GM12878 (cell line): ENCODE results near the gene CTAGE4. TPM values are rescaled to one million over a fixed set of nuclear protein-coding genes. Genes with fewer than 3 reads are reported as not detected.

Source experiments
- ATAC-seq: fragments of 200-7000 bp; cut with Tn5 transposase; 3 replicates; pipeline ENCODE4 v1.9.1; 2020; ENCODE audit warnings: mild to moderate bottlenecking, moderate library complexity
- BruUV-seq: library from RNA; stranded (reverse); fragments of 400-500 nt; replicated peaks from 2 replicates; lab custom pipeline; 2021; lab: Mats Ljungman, UMichigan
- CTCF ChIA-PET: fragments of 300-600 bp; sonication (Branson Sonifier 250); formaldehyde crosslinking; extraction: SDS; loops from one replicate; lab custom pipeline; 2021; ENCODE audit warnings: inconsistent platforms; lab: Yijun Ruan, JAX
- POLR2A ChIA-PET: fragments of 350-600 bp; formaldehyde crosslinking; extraction: SDS; loops from one replicate; lab custom pipeline; 2021; ENCODE audit warnings: inconsistent platforms; lab: Charles Lee
- RAD21 ChIA-PET: fragments of 300-600 bp; sonication (Branson Sonifier 250); formaldehyde crosslinking; loops from one replicate; lab custom pipeline; 2023; ENCODE audit warnings: antibody characterized with exemption; ENCODE audit not compliant: unreplicated experiment; lab: Charles Lee
- SMC1A ChIA-PET: fragments of 300-600 bp; sonication (Branson Sonifier 250); formaldehyde crosslinking; loops from one replicate; lab custom pipeline; 2023; ENCODE audit not compliant: unreplicated experiment, uncharacterized antibody; lab: Charles Lee
- DNase-seq: peaks from one replicate; pipeline ENCODE4 v3.0.0-alpha.2; 2011; ENCODE audit warnings: low read depth, low spot score
- FAIRE-seq: peaks from 3 replicates; lab custom pipeline; 2011; peaks lifted over from hg19 to GRCh38; lab: Jason Lieb, UNC
- H2AFZ ChIP-seq: 2 replicates; pipeline ENCODE4 v1.6.0; 2011; ENCODE audit warnings: low read depth, low read length, control low read depth; ENCODE audit not compliant: control insufficient read depth
- H3K27ac ChIP-seq: 2 replicates; pipeline ENCODE4 v1.5.1; 2011; ENCODE audit warnings: control low read depth; ENCODE audit not compliant: control insufficient read depth, insufficient read depth
- H3K27me3 ChIP-seq, 2 experiments: replicated peaks in 1 of 2; 2 replicates each; pipeline versions ENCODE4 v1.6.0 to v1.6.1; 2011; ENCODE audit warnings: low read length in 1 of 2; ENCODE audit not compliant: control insufficient read depth in 2 of 2, insufficient read depth in 2 of 2
- H3K36me3 ChIP-seq, 2 experiments: 2 replicates each; pipeline ENCODE4 v1.5.1; 2011; ENCODE audit warnings: low read length in 1 of 2; ENCODE audit not compliant: control insufficient read depth in 2 of 2, insufficient read depth in 2 of 2
- H3K4me1 ChIP-seq: 2 replicates; pipeline ENCODE4 v1.6.1; 2011; ENCODE audit warnings: mild to moderate bottlenecking, low read length, moderate library complexity, mixed read lengths; ENCODE audit not compliant: control insufficient read depth, insufficient read depth
- H3K4me2 ChIP-seq: 2 replicates; pipeline ENCODE4 v1.6.0; 2011; ENCODE audit warnings: control low read depth; ENCODE audit not compliant: control insufficient read depth, insufficient read depth
- H3K4me3 ChIP-seq: fragments of 200-600 bp; sonication (generic); 2 replicates; pipeline ENCODE4 v1.5.1; 2016
- H3K79me2 ChIP-seq: 2 replicates; pipeline ENCODE4 v1.6.0; 2011; ENCODE audit warnings: low read length; ENCODE audit not compliant: control insufficient read depth, insufficient read depth
- H3K9ac ChIP-seq: 2 replicates; pipeline ENCODE4 v1.8.0; 2011; ENCODE audit warnings: low read length, control low read depth, mixed read lengths; ENCODE audit not compliant: control insufficient read depth, insufficient read depth
- H3K9me3 ChIP-seq: replicated peaks from 3 replicates; pipeline ENCODE4 v1.5.1; 2011; ENCODE audit warnings: mild to moderate bottlenecking, low read length; ENCODE audit not compliant: control insufficient read depth, insufficient read depth
- H4K20me1 ChIP-seq: 2 replicates; pipeline ENCODE4 v1.6.0; 2011; ENCODE audit not compliant: control insufficient read depth, insufficient read depth
- BCL11A ChIP-seq: IDR thresholded peaks from 2 replicates; pipeline ENCODE4 v1.6.1; 2011; ENCODE audit warnings: low read depth, low read length
- BRCA1 ChIP-seq: IDR thresholded peaks from 2 replicates; pipeline ENCODE4 v1.6.1; 2011; ENCODE audit warnings: low read depth, low read length, improper control_type of control experiment
- CBX3 ChIP-seq: fragments of 200-600 bp; sonication (generic); IDR thresholded peaks from 2 replicates; pipeline ENCODE4 v1.6.1; 2016; ENCODE audit warnings: low read depth, borderline replicate concordance
- CREB1 ChIP-seq: IDR thresholded peaks from 2 replicates; pipeline ENCODE4 v1.6.1; 2012; ENCODE audit warnings: low read depth, mild to moderate bottlenecking, inconsistent platforms
- ESRRA ChIP-seq: IDR thresholded peaks from 2 replicates; pipeline ENCODE4 v1.6.1; 2012; ENCODE audit warnings: mild to moderate bottlenecking, low read length, improper control_type of control experiment
- ETV6 ChIP-seq, 2 experiments: fragments of 450-650 bp in 1 of 2; IDR thresholded peaks in 1 of 2; conservative IDR thresholded peaks in 1 of 2; 2 replicates each; pipeline ENCODE4 v1.6.1; 2014; ENCODE audit warnings: antibody characterized with exemption in 1 of 2, borderline replicate concordance in 1 of 2, low read depth in 1 of 2, mild to moderate bottlenecking in 1 of 2, moderate library complexity in 1 of 2
- IRF4 ChIP-seq: IDR thresholded peaks from 2 replicates; pipeline ENCODE4 v1.6.1; 2011; ENCODE audit warnings: low read depth, low read length
- MTA2 ChIP-seq: fragments of 450-650 bp; IDR thresholded peaks from 2 replicates; pipeline ENCODE4 v1.6.1; 2016; ENCODE audit warnings: low read depth, mild to moderate bottlenecking, moderate library complexity
- MTA3 ChIP-seq: IDR thresholded peaks from 2 replicates; pipeline ENCODE4 v1.6.1; 2012; ENCODE audit warnings: low read length, inconsistent platforms, borderline replicate concordance
- MYB ChIP-seq: fragments of 150-350 bp; IDR thresholded peaks from 2 replicates; pipeline ENCODE4 v1.6.1; 2014; ENCODE audit warnings: mild to moderate bottlenecking, low read depth, low read length, borderline replicate concordance
- RB1 ChIP-seq: fragments of 450-650 bp; formaldehyde crosslinking; IDR thresholded peaks from 2 replicates; pipeline ENCODE4 v1.6.1; 2017; ENCODE audit warnings: mild to moderate bottlenecking, borderline replicate concordance
- RCOR1 ChIP-seq: conservative IDR thresholded peaks from 2 replicates; pipeline ENCODE4 v1.6.1; 2012; ENCODE audit warnings: low read depth, low read length, improper control_type of control experiment
- WGBS: methylation state at CpG from one replicate; pipeline ENCODE4 v1.1.6; 2016; ENCODE audit warnings: low lambda C conversion rate; ENCODE audit not compliant: insufficient replicate concordance, insufficient coverage; ENCODE audit errors: missing lambda C conversion rate; 5-methylcytosine and 5-hydroxymethylcytosine counted together
- in situ Hi-C: fragments of 300-500 bp; cut with MboI; formaldehyde crosslinking; loops from 9 replicates; pipeline ENCODE4 v1.14.3; 2018; ENCODE audit warnings: mixed read lengths
- intact Hi-C: fragments of 100-400 bp; cut with micrococcal nuclease; formaldehyde crosslinking; loops from one replicate; pipeline ENCODE4 v1.14.2; 2022; ENCODE audit not compliant: unreplicated experiment
- polyA plus RNA-seq, 11 experiments: library from polyadenylated mRNA; depleted of rRNA in 4 of 11; unstranded in 6 of 11; stranded (reverse) in 5 of 11; fragments of >200 nt; fragmentation: Nextera tagmentation in 4 of 11; fragmentation: Illumina TruSeq in 1 of 11; extraction: Ambion mirVana in 4 of 11; extraction: Trizol in 1 of 11; gene quantifications; 1 replicate in 1 of 11; 2 replicates in 10 of 11; pipeline versions ENCODE4 v1.2.1 to v1.2.3, GENCODE V29; 2011 to 2016; ENCODE audit warnings: inconsistent platforms in 2 of 11, missing spikeins in 2 of 11, low read depth in 1 of 11
- total RNA-seq, 4 experiments: library from RNA; depleted of rRNA in 3 of 4; stranded (reverse); fragments of >200 nt in 3 of 4; fragmentation: Illumina TruSeq in 1 of 4; extraction: Trizol in 1 of 4; gene quantifications; 2 replicates each; pipeline versions ENCODE4 v1.2.1 to v1.2.3, GENCODE V29; 2013 to 2021
- TF ChIP-seq, protein P1 (sequence below): IDR thresholded peaks from 2 replicates; pipeline ENCODE4 v1.6.1; 2012; ENCODE audit warnings: improper control_type of control experiment, low read depth, low read length; ENCODE audit not compliant: insufficient replicate concordance
- TF ChIP-seq, protein P2 (sequence below): fragments of 150-350 bp; IDR thresholded peaks from 2 replicates; pipeline ENCODE4 v1.6.1; 2016; ENCODE audit warnings: low read depth, low read length
- TF ChIP-seq, protein P3 (sequence below): fragments of 150-350 bp; IDR thresholded peaks from 2 replicates; pipeline ENCODE4 v1.6.1; 2014; ENCODE audit warnings: mild to moderate bottlenecking, low read depth, low read length

Gene CTAGE4
- total and polyA plus RNA-seq, 10 of the 15 experiments (the other 5 are each of a cell fraction or from before 2014, with no cell fraction given), result 0.09 to 1.5 (median 1.0) TPM; not detected in 1

DNA sequence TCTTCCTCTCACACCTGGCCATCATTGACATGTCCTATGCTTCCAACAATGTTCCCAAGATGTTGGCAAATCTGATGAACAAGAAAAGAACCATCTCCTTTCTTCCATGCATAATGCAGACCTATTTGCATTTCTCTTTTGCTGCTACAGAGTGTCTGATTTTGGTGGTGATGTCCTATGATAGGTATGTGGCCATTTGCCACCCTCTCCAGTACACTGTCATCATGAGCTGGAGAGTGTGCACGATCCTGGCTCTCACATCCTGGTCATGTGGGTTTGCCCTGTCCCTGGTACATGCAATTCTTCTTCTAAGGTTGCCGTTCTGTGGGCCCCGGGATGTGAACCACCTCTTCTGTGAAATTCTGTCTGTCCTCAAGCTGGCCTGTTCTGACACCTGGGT, 41.1 kb upstream of the CTAGE4 start:
- Histone ChIP-seq H3K4me2 (no peak overlapping the region), H3K9ac (no peak overlapping the region), H2AFZ (no peak overlapping the region), H3K9me3 (no peaks in the 10 kb centered on the region; the same call in 2 of the 3 replicates), H3K36me3 (no peaks in the 10 kb centered on the region), H3K4me1 (no peaks in the 10 kb centered on the region), H3K27me3 (no peaks in the 10 kb centered on the region), H3K79me2 (no peaks in the 10 kb centered on the region), H3K27ac (no peak overlapping the region), H3K4me3 (no peak overlapping the region), H4K20me1 (no peaks in the 10 kb centered on the region)
- ChIA-PET RAD21 (no interaction called here), SMC1A (no interaction called here), POLR2A (no interaction called here), CTCF (interaction anchor here (0.9 kb wide), 1 partner anchor 14 kb away, joined by 5 read pairs; no protein-coding TSS in a partner anchor)
- intact Hi-C loops (no loop called here), in situ Hi-C loops (no loop called here)
- WGBS, result 27% methylated on average over 3 of the region's 3 CpGs
- TF ChIP-seq MTA3 (no peak), RCOR1 (no peak), CBX3 (no peak), ETV6 (conservative IDR thresholded peaks at IDR 0.05 in 1 of 2, IDR thresholded peaks at IDR 0.05 in 1 of 2; ENCODE audit: borderline replicate concordance in 1 of 2, low read depth in 1 of 2) (no peak), MYB (no peak), ESRRA (no peak), MTA2 (no peak), BRCA1 (no peak), IRF4 (no peak), BCL11A (no peak), RB1 (no peak), CREB1 (no peak)
- TF ChIP-seq, protein P1, sequence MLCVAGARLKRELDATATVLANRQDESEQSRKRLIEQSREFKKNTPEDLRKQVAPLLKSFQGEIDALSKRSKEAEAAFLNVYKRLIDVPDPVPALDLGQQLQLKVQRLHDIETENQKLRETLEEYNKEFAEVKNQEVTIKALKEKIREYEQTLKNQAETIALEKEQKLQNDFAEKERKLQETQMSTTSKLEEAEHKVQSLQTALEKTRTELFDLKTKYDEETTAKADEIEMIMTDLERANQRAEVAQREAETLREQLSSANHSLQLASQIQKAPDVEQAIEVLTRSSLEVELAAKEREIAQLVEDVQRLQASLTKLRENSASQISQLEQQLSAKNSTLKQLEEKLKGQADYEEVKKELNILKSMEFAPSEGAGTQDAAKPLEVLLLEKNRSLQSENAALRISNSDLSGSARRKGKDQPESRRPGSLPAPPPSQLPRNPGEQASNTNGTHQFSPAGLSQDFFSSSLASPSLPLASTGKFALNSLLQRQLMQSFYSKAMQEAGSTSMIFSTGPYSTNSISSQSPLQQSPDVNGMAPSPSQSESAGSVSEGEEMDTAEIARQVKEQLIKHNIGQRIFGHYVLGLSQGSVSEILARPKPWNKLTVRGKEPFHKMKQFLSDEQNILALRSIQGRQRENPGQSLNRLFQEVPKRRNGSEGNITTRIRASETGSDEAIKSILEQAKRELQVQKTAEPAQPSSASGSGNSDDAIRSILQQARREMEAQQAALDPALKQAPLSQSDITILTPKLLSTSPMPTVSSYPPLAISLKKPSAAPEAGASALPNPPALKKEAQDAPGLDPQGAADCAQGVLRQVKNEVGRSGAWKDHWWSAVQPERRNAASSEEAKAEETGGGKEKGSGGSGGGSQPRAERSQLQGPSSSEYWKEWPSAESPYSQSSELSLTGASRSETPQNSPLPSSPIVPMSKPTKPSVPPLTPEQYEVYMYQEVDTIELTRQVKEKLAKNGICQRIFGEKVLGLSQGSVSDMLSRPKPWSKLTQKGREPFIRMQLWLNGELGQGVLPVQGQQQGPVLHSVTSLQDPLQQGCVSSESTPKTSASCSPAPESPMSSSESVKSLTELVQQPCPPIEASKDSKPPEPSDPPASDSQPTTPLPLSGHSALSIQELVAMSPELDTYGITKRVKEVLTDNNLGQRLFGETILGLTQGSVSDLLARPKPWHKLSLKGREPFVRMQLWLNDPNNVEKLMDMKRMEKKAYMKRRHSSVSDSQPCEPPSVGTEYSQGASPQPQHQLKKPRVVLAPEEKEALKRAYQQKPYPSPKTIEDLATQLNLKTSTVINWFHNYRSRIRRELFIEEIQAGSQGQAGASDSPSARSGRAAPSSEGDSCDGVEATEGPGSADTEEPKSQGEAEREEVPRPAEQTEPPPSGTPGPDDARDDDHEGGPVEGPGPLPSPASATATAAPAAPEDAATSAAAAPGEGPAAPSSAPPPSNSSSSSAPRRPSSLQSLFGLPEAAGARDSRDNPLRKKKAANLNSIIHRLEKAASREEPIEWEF, result no peak
- TF ChIP-seq, protein P2, sequence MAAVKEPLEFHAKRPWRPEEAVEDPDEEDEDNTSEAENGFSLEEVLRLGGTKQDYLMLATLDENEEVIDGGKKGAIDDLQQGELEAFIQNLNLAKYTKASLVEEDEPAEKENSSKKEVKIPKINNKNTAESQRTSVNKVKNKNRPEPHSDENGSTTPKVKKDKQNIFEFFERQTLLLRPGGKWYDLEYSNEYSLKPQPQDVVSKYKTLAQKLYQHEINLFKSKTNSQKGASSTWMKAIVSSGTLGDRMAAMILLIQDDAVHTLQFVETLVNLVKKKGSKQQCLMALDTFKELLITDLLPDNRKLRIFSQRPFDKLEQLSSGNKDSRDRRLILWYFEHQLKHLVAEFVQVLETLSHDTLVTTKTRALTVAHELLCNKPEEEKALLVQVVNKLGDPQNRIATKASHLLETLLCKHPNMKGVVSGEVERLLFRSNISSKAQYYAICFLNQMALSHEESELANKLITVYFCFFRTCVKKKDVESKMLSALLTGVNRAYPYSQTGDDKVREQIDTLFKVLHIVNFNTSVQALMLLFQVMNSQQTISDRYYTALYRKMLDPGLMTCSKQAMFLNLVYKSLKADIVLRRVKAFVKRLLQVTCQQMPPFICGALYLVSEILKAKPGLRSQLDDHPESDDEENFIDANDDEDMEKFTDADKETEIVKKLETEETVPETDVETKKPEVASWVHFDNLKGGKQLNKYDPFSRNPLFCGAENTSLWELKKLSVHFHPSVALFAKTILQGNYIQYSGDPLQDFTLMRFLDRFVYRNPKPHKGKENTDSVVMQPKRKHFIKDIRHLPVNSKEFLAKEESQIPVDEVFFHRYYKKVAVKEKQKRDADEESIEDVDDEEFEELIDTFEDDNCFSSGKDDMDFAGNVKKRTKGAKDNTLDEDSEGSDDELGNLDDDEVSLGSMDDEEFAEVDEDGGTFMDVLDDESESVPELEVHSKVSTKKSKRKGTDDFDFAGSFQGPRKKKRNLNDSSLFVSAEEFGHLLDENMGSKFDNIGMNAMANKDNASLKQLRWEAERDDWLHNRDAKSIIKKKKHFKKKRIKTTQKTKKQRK, result no peak
- TF ChIP-seq, protein P3, sequence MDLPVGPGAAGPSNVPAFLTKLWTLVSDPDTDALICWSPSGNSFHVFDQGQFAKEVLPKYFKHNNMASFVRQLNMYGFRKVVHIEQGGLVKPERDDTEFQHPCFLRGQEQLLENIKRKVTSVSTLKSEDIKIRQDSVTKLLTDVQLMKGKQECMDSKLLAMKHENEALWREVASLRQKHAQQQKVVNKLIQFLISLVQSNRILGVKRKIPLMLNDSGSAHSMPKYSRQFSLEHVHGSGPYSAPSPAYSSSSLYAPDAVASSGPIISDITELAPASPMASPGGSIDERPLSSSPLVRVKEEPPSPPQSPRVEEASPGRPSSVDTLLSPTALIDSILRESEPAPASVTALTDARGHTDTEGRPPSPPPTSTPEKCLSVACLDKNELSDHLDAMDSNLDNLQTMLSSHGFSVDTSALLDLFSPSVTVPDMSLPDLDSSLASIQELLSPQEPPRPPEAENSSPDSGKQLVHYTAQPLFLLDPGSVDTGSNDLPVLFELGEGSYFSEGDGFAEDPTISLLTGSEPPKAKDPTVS, result no peak
- FAIRE-seq (no peak), ATAC-seq (no peak), DNase-seq (no peak)
- BruUV-seq, result no TSS peak
